GM12864 (cell line): ENCODE results near the gene SIAH3.

Experiments used
- DNase-seq: peaks from one replicate; pipeline ENCODE4 v3.0.0-alpha.2; 2011; ENCODE audit warnings: low read depth
- H3K4me3 ChIP-seq: 2 replicates; pipeline ENCODE4 v1.5.1; 2011; ENCODE audit warnings: mild to moderate bottlenecking, low read depth, low read length, control low read depth
- CTCF ChIP-seq: IDR thresholded peaks from 2 replicates; pipeline ENCODE4 v1.5.1; 2011; ENCODE audit warnings: low read depth, mild to moderate bottlenecking, moderate library complexity, low read length, control low read depth, inconsistent platforms; ENCODE audit errors: missing control alignments

The SIAH3 gene, protein sequence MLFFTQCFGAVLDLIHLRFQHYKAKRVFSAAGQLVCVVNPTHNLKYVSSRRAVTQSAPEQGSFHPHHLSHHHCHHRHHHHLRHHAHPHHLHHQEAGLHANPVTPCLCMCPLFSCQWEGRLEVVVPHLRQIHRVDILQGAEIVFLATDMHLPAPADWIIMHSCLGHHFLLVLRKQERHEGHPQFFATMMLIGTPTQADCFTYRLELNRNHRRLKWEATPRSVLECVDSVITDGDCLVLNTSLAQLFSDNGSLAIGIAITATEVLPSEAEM

GRCh38 chr13:45851171-45851921, at the start of gene SIAH3:
Gene SIAH3, minus strand, starts transcription at chr13:45851753. Its CDS starts 124 bp downstream, at chr13:45851629.
- H3K4me3 ChIP-seq, result no peak within 1 kb of the TSS
- TF ChIP-seq CTCF, result no peak
- DNase-seq, result no peak

- H3K4me3 ChIP-seq, result no peak overlapping the region
- no peak for DNase-seq
- no peak for TF ChIP-seq CTCF
These were observed 47.9 kb upstream of the SIAH3 start for GRCh38 chr13:45899406-45899805.

GRCh38 chr13:45897562-45897961, 46.0 kb upstream of the SIAH3 start:
- DNase-seq, result no peak
- TF ChIP-seq CTCF, result no peak
- no peak overlapping the region for H3K4me3 ChIP-seq

GRCh38 chr13:45896285-45896684, 44.7 kb upstream of the SIAH3 start:
- DNase-seq, result no peak
- H3K4me3 ChIP-seq, result no peak overlapping the region
- no peak for TF ChIP-seq CTCF

DNA sequence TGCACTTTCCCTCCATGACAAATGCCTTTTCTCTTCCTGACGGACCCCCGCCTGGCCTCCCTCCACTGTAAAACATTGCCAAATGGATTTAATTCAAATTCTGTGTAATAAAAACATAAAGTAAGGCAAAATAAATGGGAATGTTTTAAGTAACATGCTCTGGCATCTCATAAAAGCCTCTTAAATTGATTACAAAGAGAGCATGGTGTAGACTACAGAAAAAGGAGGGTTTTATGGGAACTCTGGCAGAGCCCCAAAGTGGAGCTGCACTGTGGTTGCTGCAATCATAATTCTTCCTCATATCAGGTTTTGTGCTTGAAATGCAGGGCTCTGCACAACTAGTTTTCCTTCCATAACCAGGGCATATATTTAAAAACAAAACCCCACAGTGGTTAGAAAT, 44.3 kb upstream of the SIAH3 start:
- DNase-seq, result no peak
- TF ChIP-seq CTCF, result no peak
- H3K4me3 ChIP-seq, result no peak overlapping the region

DNA sequence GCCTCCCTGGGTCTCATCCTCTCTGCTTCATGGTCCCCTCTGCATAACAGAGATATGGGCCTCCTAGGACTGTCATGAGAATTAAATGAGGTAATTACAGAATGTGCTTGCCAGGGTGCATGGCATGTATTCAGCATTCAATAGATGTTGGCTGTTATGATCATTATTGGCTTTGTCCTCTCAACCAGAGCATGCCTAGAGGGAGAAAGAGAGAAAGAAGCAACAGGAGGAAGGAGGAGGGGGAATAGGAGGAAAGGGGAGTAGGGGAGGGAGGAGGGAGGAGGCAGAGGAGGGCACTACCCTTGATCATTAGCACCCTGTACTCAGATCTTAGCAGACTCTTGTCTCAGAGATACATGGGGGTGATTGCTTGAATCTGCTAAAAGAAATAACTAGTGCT, 41.0 kb upstream of the SIAH3 start:
- no peak for DNase-seq

More for the DNA sequence above, 41.0 kb upstream of the SIAH3 start:
- no peak for TF ChIP-seq CTCF
- H3K4me3 ChIP-seq, result no peak overlapping the region
